IPS DF 19.7 (cell line): ENCODE data around the gene CLEC1A.

ENCODE experiments used
- DNase-seq: peaks from one replicate; pipeline ENCODE4 v3.0.0-alpha.2; 2013; ENCODE audit warnings: low read depth, low spot score

The CLEC1A gene

GRCh38 chr12:10098791-10099190 is at the start of gene CLEC1A:
Gene CLEC1A, minus strand, starts transcription at chr12:10098985. Its CDS starts 63 bp downstream, at chr12:10098922.
- peak; percentile 30 for DNase-seq

GRCh38 chr12:10147714-10148403 is 49.1 kb upstream of the CLEC1A start:
- DNase-seq, result no peak

GRCh38 chr12:10142976-10143589 is 44.3 kb upstream of the CLEC1A start:
- no peak for DNase-seq

GRCh38 chr12:10140001-10140400 is 41.2 kb upstream of the CLEC1A start:
- no peak for DNase-seq

GRCh38 chr12:10136637-10137205 is 37.9 kb upstream of the CLEC1A start:
- no peak for DNase-seq

GRCh38 chr12:10135126-10135525 is 36.3 kb upstream of the CLEC1A start:
- DNase-seq, result no peak

GRCh38 chr12:10132850-10133370 is 34.1 kb upstream of the CLEC1A start:
- DNase-seq, result no peak

- no peak for DNase-seq
These were observed 32.4 kb upstream of the CLEC1A start for GRCh38 chr12:10131111-10131690.

GRCh38 chr12:10130042-10130441 is 31.3 kb upstream of the CLEC1A start, which contains the start of gene CLEC7A:
Gene CLEC7A, minus strand, starts transcription at chr12:10130199. Its CDS starts 117 bp downstream, at chr12:10130082.
- no peak for DNase-seq

- no peak for DNase-seq
These were observed 29.9 kb upstream of the CLEC1A start for GRCh38 chr12:10128687-10129086.

- no peak for DNase-seq
These were observed 27.6 kb upstream of the CLEC1A start for GRCh38 chr12:10126413-10126812.

- no peak for DNase-seq
These were observed 23.9 kb upstream of the CLEC1A start for GRCh38 chr12:10122689-10123088.

GRCh38 chr12:10121278-10121677 is 22.5 kb upstream of the CLEC1A start:
- no peak for DNase-seq

- no peak for DNase-seq
These were observed 20.3 kb upstream of the CLEC1A start for GRCh38 chr12:10119066-10119465.

GRCh38 chr12:10115890-10116289 is 17.1 kb upstream of the CLEC1A start:
- DNase-seq, result no peak

- no peak for DNase-seq
These were observed 16.5 kb upstream of the CLEC1A start for GRCh38 chr12:10115311-10115710.

GRCh38 chr12:10113920-10114319 is 15.1 kb upstream of the CLEC1A start:
- DNase-seq, result no peak

GRCh38 chr12:10113075-10113474 is 14.3 kb upstream of the CLEC1A start:
- no peak for DNase-seq

GRCh38 chr12:10111451-10111850 is 12.7 kb upstream of the CLEC1A start:
- no peak for DNase-seq

GRCh38 chr12:10110256-10110844 is 11.6 kb upstream of the CLEC1A start:
- no peak for DNase-seq

- DNase-seq, result no peak
These were observed 3.5 kb upstream of the CLEC1A start for GRCh38 chr12:10102322-10102721.

- no peak for DNase-seq
These were observed 2.9 kb upstream of the CLEC1A start for GRCh38 chr12:10101648-10102220.
